ENCODE measurements around the gene NCDN. TPM values are rescaled to one million over a fixed set of nuclear protein-coding genes. Genes with fewer than 3 reads are reported as not detected.

Gene NCDN
- total and polyA plus RNA-seq, 2 donors (not counting 3 experiments of a cell fraction or from before 2014, with no cell fraction given): 17.3 to 22.0 TPM

GRCh38 chr1:35605071-35605866 is 47.7 kb downstream of the NCDN start:
- H3K4me1 ChIP-seq (ENCODE audit: control insufficient read depth, extremely low read depth, insufficient read depth, low read length): no peaks in the 10 kb centered on the region
- dilution Hi-C loops (cut with MboI; ENCODE audit: extremely low pct_ligation_motif_present, low sequenced_read_pairs): no loop called here
- H3K4me2 ChIP-seq (ENCODE audit: insufficient read depth, low read length): no peak overlapping the region
- H3K4me3 ChIP-seq (replicated peaks in 1 of 3; ENCODE audit: insufficient read depth in 1 of 3, low read depth in 1 of 3, low read length in 3 of 3): no peak overlapping the region
- no peak overlapping the region for H2AFZ ChIP-seq (ENCODE audit: low read depth, low read length)
- no peaks in the 10 kb centered on the region for H3K27me3 ChIP-seq (ENCODE audit: control insufficient read depth in 2 of 2, insufficient read depth in 2 of 2, low read length in 2 of 2)
- no peak overlapping the region for H3K27ac ChIP-seq (ENCODE audit: insufficient read depth, low read depth, low read length)
- H3K79me2 ChIP-seq (ENCODE audit: control insufficient read depth, insufficient read depth, low read length): peaks cover 26% of the 10 kb centered on the region
- no peaks in the 10 kb centered on the region for H3K9me3 ChIP-seq (replicated peaks; ENCODE audit: control insufficient read depth, insufficient read depth, low read length)
- no peaks in the 10 kb centered on the region for H4K20me1 ChIP-seq (replicated peaks; ENCODE audit: control insufficient read depth, extremely low read depth, insufficient read depth, low read length)
- FAIRE-seq (no peak), DNase-seq (ENCODE audit: low read depth, low spot score) (no peak)
- CTCF ChIA-PET: interaction anchor here (1.1 kb wide), 1 partner anchor 110 kb away, joined by 3 read pairs; no protein-coding TSS in a partner anchor
- intact Hi-C loops (cut with micrococcal nuclease): no loop called here
- no peak overlapping the region for H3K9ac ChIP-seq (replicated peaks; ENCODE audit: extremely low read depth, insufficient read depth, low read length)
- POLR2A ChIA-PET: no interaction called here
- BruUV-seq (replicated peaks): no TSS peak
- no peak for TF ChIP-seq GATA2 (IDR thresholded peaks at IDR 0.05; ENCODE audit: insufficient read depth, insufficient read length, low read depth, low read length)
- no peaks in the 10 kb centered on the region for H3K9me1 ChIP-seq (replicated peaks; ENCODE audit: control insufficient read depth, extremely low read depth, insufficient read depth, low read length)
- H3K36me3 ChIP-seq (ENCODE audit: control insufficient read depth in 2 of 2, extremely low read depth in 1 of 2, insufficient read depth in 2 of 2, low read length in 2 of 2): peaks cover 26 to 28% of the 10 kb centered on the region in 2 experiments

GRCh38 chr1:35605867-35606182 is 48.2 kb downstream of the NCDN start:
- no peaks in the 10 kb centered on the region for H3K4me1 ChIP-seq (ENCODE audit: control insufficient read depth, extremely low read depth, insufficient read depth, low read length)
- peaks cover 26 to 28% of the 10 kb centered on the region in 2 experiments for H3K36me3 ChIP-seq (ENCODE audit: control insufficient read depth in 2 of 2, extremely low read depth in 1 of 2, insufficient read depth in 2 of 2, low read length in 2 of 2)
- no peaks in the 10 kb centered on the region for H3K27me3 ChIP-seq (ENCODE audit: control insufficient read depth in 2 of 2, insufficient read depth in 2 of 2, low read length in 2 of 2)
- no peak for FAIRE-seq
- POLR2A ChIA-PET: no interaction called here
- no peak overlapping the region for H2AFZ ChIP-seq (ENCODE audit: low read depth, low read length)
- peaks cover 28% of the 10 kb centered on the region for H3K79me2 ChIP-seq (ENCODE audit: control insufficient read depth, insufficient read depth, low read length)
- H3K9ac ChIP-seq (replicated peaks; ENCODE audit: extremely low read depth, insufficient read depth, low read length): no peak overlapping the region
- no peaks in the 10 kb centered on the region for H3K9me1 ChIP-seq (replicated peaks; ENCODE audit: control insufficient read depth, extremely low read depth, insufficient read depth, low read length)
- dilution Hi-C loops (cut with MboI; ENCODE audit: extremely low pct_ligation_motif_present, low sequenced_read_pairs): no loop called here
- intact Hi-C loops (cut with micrococcal nuclease): no loop called here
- no peaks in the 10 kb centered on the region for H3K9me3 ChIP-seq (replicated peaks; ENCODE audit: control insufficient read depth, insufficient read depth, low read length)
- no TSS peak for BruUV-seq (replicated peaks)
- no peak for DNase-seq (ENCODE audit: low read depth, low spot score)
- no peaks in the 10 kb centered on the region for H4K20me1 ChIP-seq (replicated peaks; ENCODE audit: control insufficient read depth, extremely low read depth, insufficient read depth, low read length)
- no peak for TF ChIP-seq GATA2 (IDR thresholded peaks at IDR 0.05; ENCODE audit: insufficient read depth, insufficient read length, low read depth, low read length)
- no peak for TF ChIP-seq FOS (IDR thresholded peaks at IDR 0.05; ENCODE audit: borderline replicate concordance, insufficient read depth, low read length)
- TF ChIP-seq POLR2A (IDR thresholded peaks at IDR 0.05; ENCODE audit: low read depth, low read length): no peak
- no peak for TF ChIP-seq CTCF (IDR thresholded peaks at IDR 0.05; ENCODE audit: extremely low read depth in 1 of 2, insufficient read depth in 1 of 2, low read depth in 1 of 2, low read length in 2 of 2)
- no peak for TF ChIP-seq EZH2 (IDR thresholded peaks at IDR 0.05; ENCODE audit: borderline replicate concordance, low read depth, low read length, severe bottlenecking)
- no peak for TF ChIP-seq MYC (IDR thresholded peaks at IDR 0.05; ENCODE audit: low read depth, low read length)
- no peak for TF ChIP-seq POLR2AphosphoS5 (IDR thresholded peaks at IDR 0.05; ENCODE audit: insufficient read depth, low read depth, low read length)
- H3K4me2 ChIP-seq (ENCODE audit: insufficient read depth, low read length): no peak overlapping the region
- no peak overlapping the region for H3K27ac ChIP-seq (ENCODE audit: insufficient read depth, low read depth, low read length)
- CTCF ChIA-PET: interaction anchor here (1.1 kb wide), 1 partner anchor 110 kb away, joined by 3 read pairs; no protein-coding TSS in a partner anchor
- no peak overlapping the region for H3K4me3 ChIP-seq (replicated peaks in 1 of 3; ENCODE audit: insufficient read depth in 1 of 3, low read depth in 1 of 3, low read length in 3 of 3)
